Astrocyte of the hippocampus (primary cell): Measurements from ENCODE around the gene CAMK2N2.

Experiments used
- DNase-seq: peaks from one replicate; pipeline ENCODE4 v3.0.0; 2011; ENCODE audit warnings: low read depth, low spot score

CAMK2N2 gene

GRCh38 chr3:184261270-184261853 is at the start of gene CAMK2N2:
TSS of gene CAMK2N2 (minus strand) at chr3:184261553. CDS start at chr3:184261285, 268 bp downstream.
- peak; percentile 64 for DNase-seq

- no peak for DNase-seq
Observed at GRCh38 chr3:184308744-184309143, 47.4 kb upstream of the CAMK2N2 start.

DNA sequence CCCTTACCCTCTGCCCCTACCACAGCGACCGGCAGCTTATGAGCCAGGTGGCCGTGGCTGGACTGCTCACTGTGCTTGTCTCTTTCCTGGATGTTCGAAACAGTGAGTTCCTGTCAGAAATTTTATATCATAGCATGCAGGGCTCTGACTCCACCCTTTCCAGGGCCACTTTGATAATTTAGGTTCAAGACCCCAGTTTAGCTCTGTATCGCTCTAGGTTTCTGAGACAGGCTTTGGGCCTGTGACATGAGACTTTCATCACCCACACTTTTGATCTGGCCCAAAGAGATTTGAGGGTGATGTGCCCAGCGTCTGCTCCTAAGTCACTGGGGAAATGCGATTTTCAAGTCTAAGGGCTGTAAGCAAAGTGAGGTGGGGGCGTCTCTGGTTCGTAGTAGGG is 46.6 kb upstream of the CAMK2N2 start:
- no peak for DNase-seq

DNA sequence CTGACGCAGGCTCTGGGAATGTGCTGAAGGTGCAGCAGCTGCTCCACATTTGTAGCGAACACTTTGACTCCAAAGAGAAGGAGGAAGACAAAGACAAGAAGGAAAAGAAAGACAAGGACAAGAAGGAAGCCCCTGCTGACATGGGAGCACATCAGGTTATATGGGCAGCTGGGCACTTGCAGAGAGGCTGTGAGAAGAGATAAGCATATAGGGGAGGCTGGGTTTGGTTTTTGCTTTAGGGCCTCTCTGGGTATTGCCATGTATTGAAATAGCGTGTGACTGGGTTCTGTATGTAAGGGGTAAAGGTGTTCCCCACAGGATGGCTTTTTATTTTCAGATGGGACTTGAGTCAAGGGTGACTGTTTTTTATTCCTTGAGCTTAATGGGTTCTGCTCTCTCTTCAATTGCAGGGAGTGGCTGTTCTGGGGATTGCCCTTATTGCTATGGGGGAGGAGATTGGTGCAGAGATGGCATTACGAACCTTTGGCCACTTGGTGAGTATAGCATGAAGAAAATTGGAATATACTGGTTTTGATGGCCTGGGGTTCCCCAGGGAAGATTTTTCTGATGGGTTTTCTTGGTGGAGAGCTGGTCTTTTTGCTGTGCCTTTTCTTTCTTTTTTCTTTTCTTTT is 45.1 kb upstream of the CAMK2N2 start:
- DNase-seq, result no peak

DNA sequence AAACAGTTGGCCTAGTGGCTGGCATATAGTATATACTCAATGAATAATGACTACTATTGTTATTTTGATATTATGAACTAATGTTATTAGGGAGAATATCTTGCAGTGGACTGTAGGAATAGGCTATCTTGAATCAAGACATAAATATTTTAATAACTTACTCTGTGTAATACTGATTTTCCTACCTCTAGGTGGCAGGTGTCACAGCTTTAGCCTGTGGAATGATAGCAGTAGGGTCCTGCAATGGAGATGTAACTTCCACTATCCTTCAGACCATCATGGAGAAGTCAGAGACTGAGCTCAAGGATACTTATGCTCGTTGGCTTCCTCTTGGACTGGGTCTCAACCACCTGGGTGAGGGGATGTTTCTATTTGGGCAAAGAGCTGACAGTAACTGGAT is 44.2 kb upstream of the CAMK2N2 start:
- DNase-seq, result peak; percentile 22

- DNase-seq, result peak; percentile 28
Observed at GRCh38 chr3:184300378-184300720, 39.0 kb upstream of the CAMK2N2 start.

- DNase-seq, result peak; percentile 46
Observed at GRCh38 chr3:184299488-184300377, 38.4 kb upstream of the CAMK2N2 start.

DNA sequence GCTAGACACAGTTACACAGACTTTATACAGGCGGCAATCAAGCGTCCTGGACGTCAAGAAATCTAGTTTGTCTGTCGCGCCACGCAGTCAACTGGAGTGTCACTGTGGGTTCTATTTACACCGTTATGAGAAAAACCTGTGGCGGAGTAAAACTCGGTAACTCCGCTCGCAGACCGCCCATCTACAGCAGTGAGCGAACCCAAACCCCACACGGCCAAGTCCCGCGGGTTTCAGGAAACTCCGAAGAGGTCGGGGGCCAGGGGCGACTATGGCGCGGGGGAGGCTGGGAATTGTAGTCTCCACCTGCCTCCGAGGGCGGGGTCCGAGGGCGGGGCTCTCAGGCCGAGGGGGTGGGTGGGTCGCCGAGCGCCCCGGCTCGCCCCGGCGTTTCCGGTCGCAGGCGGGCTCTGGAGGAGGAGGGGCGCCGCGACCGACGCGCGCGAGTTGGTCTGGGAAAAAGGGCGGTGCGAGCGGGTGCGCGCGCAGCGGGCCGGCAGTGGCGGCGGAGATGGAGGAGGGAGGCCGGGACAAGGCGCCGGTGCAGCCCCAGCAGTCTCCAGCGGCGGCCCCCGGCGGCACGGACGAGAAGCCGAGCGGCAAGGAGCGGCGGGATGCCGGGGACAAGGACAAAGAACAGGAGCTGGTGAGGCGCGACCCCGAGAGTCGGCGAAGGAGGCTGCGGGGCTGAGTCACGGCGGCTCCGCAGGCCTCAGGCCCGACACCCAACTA is 37.6 kb upstream of the CAMK2N2 start, which contains the start of gene PSMD2:
Gene PSMD2, plus strand, starts transcription at position 483 of the 729 bp plus-strand sequence. Its CDS starts 26 bp downstream, at position 509.
- DNase-seq, result peak; percentile 99

GRCh38 chr3:184296616-184297015 is 35.3 kb upstream of the CAMK2N2 start:
- no peak for DNase-seq

GRCh38 chr3:184295771-184296170 is 34.4 kb upstream of the CAMK2N2 start:
- DNase-seq, result no peak

DNA sequence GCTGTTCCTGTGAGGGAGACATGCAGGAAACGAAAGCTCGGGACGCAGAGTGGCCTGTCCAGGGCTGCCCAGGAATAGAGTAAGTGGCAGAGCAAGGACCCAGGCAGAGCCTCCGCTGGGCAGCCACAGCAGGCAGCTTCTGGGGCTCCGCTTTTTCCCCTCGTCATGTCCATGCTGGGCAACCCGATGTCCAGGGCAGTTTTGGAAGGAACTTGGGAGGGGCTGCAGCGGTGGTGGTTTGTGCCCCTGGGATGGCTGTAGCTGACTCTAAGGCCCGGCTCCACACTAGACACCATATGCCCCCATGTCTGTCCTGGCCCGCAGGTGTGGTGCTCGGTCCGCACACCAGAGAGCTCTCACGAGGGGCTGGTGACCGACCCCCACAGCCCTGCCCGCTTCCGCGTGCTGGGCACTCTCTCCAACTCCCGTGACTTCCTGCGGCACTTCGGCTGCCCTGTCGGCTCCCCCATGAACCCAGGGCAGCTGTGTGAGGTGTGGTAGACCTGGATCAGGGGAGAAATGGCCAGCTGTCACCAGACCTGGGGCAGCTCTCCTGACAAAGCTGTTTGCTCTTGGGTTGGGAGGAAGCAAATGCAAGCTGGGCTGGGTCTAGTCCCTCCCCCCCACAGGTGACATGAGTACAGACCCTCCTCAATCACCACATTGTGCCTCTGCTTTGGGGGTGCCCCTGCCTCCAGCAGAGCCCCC is 30.5 kb upstream of the CAMK2N2 start:
- DNase-seq, result no peak

DNA sequence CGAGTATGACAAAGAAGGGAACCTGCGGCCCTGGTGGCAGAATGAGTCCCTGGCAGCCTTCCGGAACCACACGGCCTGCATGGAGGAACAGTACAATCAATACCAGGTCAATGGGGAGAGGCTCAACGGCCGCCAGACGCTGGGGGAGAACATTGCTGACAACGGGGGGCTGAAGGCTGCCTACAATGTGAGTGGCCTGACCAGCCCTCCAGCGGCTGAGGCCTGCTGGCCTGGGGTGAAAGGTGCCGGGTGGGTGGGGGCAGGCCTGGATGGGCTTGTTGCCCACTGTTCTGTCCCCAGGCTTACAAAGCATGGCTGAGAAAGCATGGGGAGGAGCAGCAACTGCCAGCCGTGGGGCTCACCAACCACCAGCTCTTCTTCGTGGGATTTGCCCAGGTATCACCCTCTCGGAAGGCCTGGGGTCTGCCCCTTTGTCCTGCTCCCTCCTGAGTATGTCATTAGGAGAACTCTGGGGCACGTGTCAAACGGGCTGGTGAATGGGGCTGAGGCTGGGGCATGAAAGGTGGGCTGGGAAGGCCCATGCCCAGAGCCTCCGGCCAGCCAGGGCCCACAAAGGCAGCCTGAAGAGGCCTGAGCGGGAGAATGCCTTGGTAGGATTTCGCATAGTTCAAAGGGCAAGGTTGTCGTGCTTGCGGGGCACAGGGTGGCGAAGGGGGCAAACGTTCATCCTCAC is 29.8 kb upstream of the CAMK2N2 start:
- no peak for DNase-seq

DNA sequence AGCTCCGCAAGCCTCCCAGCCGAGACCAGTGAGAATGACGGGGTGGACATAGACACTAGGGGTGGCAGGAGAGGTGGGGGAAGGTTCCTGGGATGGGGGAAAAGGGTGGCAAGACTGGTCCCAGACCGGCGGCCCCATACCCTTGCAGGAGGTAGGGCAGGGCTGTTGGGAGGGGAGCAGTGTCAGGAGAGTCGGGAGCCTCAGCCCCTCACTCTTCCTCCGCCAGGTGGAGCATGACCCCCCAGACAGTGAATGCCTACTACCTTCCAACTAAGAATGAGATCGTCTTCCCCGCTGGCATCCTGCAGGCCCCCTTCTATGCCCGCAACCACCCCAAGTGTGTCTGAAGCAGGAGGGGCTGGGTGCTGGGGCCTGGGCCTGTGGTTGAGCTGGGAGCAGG is 29.0 kb upstream of the CAMK2N2 start:
- DNase-seq, result no peak

DNA sequence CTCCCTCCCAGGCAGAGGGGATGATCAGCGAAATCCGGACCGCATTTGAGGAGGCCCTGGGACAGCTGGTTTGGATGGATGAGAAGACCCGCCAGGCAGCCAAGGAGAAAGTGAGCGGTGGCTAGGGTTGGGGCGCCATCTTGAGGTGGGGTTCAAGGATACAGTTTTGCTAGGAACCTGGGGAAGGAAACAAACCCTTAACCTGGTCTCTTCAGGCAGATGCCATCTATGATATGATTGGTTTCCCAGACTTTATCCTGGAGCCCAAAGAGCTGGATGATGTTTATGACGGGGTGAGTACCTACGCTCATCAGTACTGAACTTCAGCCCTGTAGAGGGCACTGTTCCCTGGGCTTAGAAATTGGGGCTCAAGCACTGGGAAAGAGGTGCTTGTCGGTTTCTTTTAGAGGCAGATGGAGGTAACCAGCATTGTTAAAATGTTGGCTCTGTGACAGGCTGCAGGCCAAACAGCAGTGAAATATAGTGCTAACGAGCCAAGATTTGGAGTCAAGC is 28.1 kb upstream of the CAMK2N2 start:
- DNase-seq, result peak; percentile 67

- DNase-seq, result peak; percentile 81
Observed at GRCh38 chr3:184284696-184285095, 23.3 kb upstream of the CAMK2N2 start.

DNA sequence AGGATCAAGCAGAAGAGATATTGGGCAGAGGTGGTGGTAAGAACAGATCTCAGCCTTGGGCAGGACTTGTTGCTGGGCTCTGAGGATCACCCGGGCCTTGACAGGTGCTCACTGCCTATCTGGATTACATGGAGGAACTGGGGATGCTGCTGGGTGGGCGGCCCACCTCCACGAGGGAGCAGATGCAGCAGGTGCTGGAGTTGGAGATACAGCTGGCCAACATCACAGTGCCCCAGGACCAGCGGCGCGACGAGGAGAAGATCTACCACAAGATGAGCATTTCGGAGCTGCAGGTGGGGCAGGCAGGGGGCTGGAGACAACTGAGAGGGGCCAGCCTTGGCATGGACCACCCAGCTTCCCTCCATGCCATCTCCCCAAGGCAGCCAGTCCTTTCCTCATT is 22.3 kb upstream of the CAMK2N2 start:
- DNase-seq, result no peak

DNA sequence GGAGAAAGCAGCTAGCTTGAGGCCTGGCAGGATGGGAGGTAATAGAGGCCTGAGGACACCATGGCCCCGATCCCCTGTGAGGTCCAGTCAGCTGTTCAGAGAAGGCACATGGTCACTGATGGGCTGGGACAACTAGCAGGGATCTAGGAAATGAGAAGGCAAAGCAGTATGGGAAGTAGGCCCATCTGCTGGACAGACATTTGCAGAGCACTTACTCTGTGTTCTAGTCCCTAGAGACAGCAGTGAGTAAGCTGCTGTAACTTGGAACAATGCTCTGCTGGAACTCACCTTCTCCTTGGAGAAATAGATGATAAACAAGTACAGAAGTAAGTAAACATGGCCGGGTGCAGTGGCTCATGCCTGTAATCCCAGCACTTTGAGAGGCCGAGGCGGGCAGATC is 21.6 kb upstream of the CAMK2N2 start:
- no peak for DNase-seq

DNA sequence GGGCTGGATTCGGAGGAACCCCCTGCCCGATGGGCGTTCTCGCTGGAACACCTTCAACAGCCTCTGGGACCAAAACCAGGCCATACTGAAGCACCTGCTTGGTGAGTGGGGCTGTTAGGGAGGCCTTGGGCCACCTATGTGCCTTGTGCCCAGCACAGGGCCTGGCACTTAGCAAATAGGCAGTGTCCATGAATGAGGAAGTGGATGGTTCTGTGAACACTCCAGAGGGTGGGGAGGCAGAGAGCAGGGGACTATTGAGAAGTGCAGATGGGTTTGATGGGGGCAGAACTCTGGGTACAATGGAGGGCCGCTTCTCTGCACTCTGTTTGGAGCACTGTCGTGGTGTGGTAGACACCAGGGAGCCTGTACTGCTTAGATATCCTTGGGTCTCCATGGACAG is 16.0 kb upstream of the CAMK2N2 start:
- no peak for DNase-seq

- peak; percentile 64 for DNase-seq
Observed at GRCh38 chr3:184275961-184276910, 14.9 kb upstream of the CAMK2N2 start, which contains the start of gene ECE2. TSS of gene ECE2 (plus strand) at chr3:184276022. CDS start at chr3:184276154, 132 bp downstream.
